ENCODE measurements around the gene DUSP10. TPM values are rescaled to one million over a fixed set of nuclear protein-coding genes. Genes with fewer than 3 reads are reported as not detected.
A peak's percentile ranks its signal among the peaks of the same experiment; 100 is the strongest.

DUSP10 gene
- total and polyA plus RNA-seq, 2 of the 13 experiments (the other 11 are each of a cell fraction or from before 2014, with no cell fraction given) = 2.1 to 4.4 TPM

DNA sequence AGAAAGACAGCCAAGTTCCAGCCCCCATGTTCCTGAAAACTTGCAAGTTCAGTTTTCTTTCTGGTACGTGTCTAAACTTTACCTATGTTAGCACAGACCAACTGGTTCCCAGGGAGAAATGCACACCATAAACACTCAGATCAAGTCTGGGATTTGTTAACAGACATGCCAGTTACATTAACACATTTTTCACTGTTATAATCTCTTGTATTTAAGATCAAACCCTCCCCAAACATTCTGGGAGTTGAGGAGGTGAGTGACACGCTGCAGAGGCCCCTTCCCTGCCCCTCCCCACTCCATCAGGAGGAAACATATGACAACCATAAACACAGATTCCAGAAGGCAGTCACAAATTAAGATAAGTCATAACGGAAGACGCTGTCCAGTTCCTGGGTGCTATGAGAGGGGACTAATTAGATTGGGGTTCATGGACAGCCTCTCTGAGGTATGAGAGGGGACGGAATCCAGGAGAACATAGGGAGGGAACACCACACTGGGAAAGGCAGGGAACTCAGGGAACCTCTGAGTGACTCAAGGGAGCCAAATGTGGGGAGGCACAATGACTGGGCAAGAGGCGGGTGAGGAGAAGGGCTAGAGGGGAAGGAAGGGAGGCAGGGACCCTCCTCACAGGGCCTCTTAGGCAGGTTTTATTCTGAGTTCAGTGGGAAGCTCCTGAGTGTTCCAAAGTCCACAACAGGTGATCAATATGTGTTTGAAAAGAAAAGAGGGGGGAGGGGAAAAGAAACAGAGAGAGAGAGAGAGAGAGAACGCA is 25.0 kb downstream of the DUSP10 start:
- ChIA-PET POLR2A (interaction anchor here (0.7 to 3.4 kb wide), 8 partner anchors 8 to 739 kb away, joined by 3 to 92 read pairs (median 4); partner anchors contain the start of gene DUSP10), CTCF (ENCODE audit: low intra/inter-chr PET ratio, low total read pairs) (no interaction called here)
- H3K4me3 ChIP-seq (replicated peaks in 1 of 3; ENCODE audit: insufficient read depth in 1 of 3, low read depth in 2 of 3, low read length in 3 of 3) = peak overlapping the region; percentile 11 to 58 (median 45)
- DNase-seq (ENCODE audit: low spot score) = peak; percentile 42
- no peaks in the 10 kb centered on the region for H3K36me3 ChIP-seq (replicated peaks in 1 of 2; ENCODE audit: control insufficient read depth in 1 of 2, insufficient read depth in 2 of 2, low read length in 2 of 2)
- peak overlapping the region; percentile 66 for H3K9ac ChIP-seq (ENCODE audit: insufficient read depth, low read depth, low read length)
- H3K79me2 ChIP-seq (ENCODE audit: insufficient read depth, low read length) = peaks cover 5% of the 10 kb centered on the region
- intact Hi-C loops (cut with micrococcal nuclease; ENCODE audit: unreplicated experiment) (no loop called here), in situ Hi-C loops (cut with HindIII; ENCODE audit: extremely low pct_ligation_motif_present, low pct_unique_long_range_greater_than_20kb) (no loop called here)
- H3K27ac ChIP-seq (ENCODE audit: extremely low read length, insufficient read depth, low read length) = peak overlapping the region; percentile 85
- H2AFZ ChIP-seq (ENCODE audit: low read length) = no peak overlapping the region
- WGBS (ENCODE audit: low lambda C conversion rate) = 11% methylated on average over 7 of the region's 7 CpGs
- peak overlapping the region; percentile 87 for H3K4me2 ChIP-seq (ENCODE audit: low read depth, low read length)
- no peaks in the 10 kb centered on the region for H4K20me1 ChIP-seq (ENCODE audit: insufficient read depth, low read length)
- FAIRE-seq = no peak
- no peaks in the 10 kb centered on the region for H3K27me3 ChIP-seq (ENCODE audit: control insufficient read depth in 1 of 2, insufficient read depth in 2 of 2, low read length in 2 of 2)
- peak; percentile 39 for ATAC-seq
- H3K4me1 ChIP-seq (ENCODE audit: insufficient read depth, low read length) = peaks cover 77% of the 10 kb centered on the region
- no peaks in the 10 kb centered on the region for H3K9me3 ChIP-seq (ENCODE audit: low read length)
- BruUV-seq (replicated peaks) = no TSS peak
- TF ChIP-seq, protein P1, sequence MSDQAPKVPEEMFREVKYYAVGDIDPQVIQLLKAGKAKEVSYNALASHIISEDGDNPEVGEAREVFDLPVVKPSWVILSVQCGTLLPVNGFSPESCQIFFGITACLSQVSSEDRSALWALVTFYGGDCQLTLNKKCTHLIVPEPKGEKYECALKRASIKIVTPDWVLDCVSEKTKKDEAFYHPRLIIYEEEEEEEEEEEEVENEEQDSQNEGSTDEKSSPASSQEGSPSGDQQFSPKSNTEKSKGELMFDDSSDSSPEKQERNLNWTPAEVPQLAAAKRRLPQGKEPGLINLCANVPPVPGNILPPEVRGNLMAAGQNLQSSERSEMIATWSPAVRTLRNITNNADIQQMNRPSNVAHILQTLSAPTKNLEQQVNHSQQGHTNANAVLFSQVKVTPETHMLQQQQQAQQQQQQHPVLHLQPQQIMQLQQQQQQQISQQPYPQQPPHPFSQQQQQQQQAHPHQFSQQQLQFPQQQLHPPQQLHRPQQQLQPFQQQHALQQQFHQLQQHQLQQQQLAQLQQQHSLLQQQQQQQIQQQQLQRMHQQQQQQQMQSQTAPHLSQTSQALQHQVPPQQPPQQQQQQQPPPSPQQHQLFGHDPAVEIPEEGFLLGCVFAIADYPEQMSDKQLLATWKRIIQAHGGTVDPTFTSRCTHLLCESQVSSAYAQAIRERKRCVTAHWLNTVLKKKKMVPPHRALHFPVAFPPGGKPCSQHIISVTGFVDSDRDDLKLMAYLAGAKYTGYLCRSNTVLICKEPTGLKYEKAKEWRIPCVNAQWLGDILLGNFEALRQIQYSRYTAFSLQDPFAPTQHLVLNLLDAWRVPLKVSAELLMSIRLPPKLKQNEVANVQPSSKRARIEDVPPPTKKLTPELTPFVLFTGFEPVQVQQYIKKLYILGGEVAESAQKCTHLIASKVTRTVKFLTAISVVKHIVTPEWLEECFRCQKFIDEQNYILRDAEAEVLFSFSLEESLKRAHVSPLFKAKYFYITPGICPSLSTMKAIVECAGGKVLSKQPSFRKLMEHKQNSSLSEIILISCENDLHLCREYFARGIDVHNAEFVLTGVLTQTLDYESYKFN (CRISPR knock-in tag; conservative IDR thresholded peaks at IDR 0.05) = peak; percentile 92
- TF ChIP-seq HMG20B (CRISPR knock-in tag; conservative IDR thresholded peaks at IDR 0.05) (no peak), TCF7 (IDR thresholded peaks at IDR 0.05; ENCODE audit: low read depth) (no peak), ZNF317 (CRISPR knock-in tag; IDR thresholded peaks at IDR 0.05) (0 out of 2 replicates have a peak, but pooled peaks have one; percentile 27), HMG20A (CRISPR knock-in tag; IDR thresholded peaks at IDR 0.05; ENCODE audit: borderline replicate concordance) (peak; percentile 35; the same call in 1 of the 2 replicates), ASH2L (IDR thresholded peaks at IDR 0.05; ENCODE audit: insufficient read length, low read depth, low read length) (peak; percentile 50), SSRP1 (CRISPR knock-in tag; IDR thresholded peaks at IDR 0.05) (0 out of 2 replicates have a peak, but pooled peaks have one; percentile 54), ZNF737 (CRISPR knock-in tag; IDR thresholded peaks at IDR 0.05; ENCODE audit: borderline replicate concordance) (no peak), STAT6 (CRISPR knock-in tag; IDR thresholded peaks at IDR 0.05; ENCODE audit: borderline replicate concordance) (no peak), ZMYM4 (CRISPR knock-in tag; IDR thresholded peaks at IDR 0.05) (peak; percentile 62; the same call in 1 of the 2 replicates), ZNF710 (CRISPR knock-in tag; IDR thresholded peaks at IDR 0.05; ENCODE audit: borderline replicate concordance) (peak; percentile 94)
- TF ChIP-seq, protein P2, sequence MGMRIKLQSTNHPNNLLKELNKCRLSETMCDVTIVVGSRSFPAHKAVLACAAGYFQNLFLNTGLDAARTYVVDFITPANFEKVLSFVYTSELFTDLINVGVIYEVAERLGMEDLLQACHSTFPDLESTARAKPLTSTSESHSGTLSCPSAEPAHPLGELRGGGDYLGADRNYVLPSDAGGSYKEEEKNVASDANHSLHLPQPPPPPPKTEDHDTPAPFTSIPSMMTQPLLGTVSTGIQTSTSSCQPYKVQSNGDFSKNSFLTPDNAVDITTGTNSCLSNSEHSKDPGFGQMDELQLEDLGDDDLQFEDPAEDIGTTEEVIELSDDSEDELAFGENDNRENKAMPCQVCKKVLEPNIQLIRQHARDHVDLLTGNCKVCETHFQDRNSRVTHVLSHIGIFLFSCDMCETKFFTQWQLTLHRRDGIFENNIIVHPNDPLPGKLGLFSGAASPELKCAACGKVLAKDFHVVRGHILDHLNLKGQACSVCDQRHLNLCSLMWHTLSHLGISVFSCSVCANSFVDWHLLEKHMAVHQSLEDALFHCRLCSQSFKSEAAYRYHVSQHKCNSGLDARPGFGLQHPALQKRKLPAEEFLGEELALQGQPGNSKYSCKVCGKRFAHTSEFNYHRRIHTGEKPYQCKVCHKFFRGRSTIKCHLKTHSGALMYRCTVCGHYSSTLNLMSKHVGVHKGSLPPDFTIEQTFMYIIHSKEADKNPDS (CRISPR knock-in tag; IDR thresholded peaks at IDR 0.05) = no peak
